ENCODE measurements around the gene PABPC3.

Gene PABPC3

GRCh38 chr13:25111585-25111956 is 15.6 kb downstream of the PABPC3 start:
- DNase-seq (ENCODE audit: low spot score), result no peak

- DNase-seq (ENCODE audit: low spot score), result no peak
Measured at GRCh38 chr13:25112695-25113255, 16.8 kb downstream of the PABPC3 start.

GRCh38 chr13:25114220-25114619 is 18.3 kb downstream of the PABPC3 start:
- peak; percentile 87 for DNase-seq (ENCODE audit: low spot score)

GRCh38 chr13:25116044-25116443 is 20.1 kb downstream of the PABPC3 start:
- no peak for DNase-seq (ENCODE audit: low spot score)

DNA sequence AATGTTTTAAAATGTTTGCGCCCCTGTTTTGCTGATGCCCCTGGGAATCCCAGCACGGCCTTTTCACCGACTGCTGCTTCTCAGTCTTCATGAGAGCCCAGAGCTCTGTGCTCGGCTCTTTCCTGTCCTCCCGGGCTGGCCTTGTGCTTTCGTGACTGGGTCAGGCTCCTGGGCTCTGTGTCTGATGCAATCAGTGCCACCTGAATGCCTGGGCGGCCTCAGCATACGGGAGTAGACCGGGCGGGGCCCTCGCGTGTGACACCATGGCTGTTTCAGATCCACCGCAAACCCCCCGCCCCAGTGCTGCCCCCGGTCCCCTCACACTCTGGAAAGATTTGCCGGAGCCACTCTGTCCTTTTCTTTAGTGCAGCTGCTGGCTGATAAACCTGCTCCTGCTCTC is 21.4 kb downstream of the PABPC3 start:
- no peak for DNase-seq (ENCODE audit: low spot score)

DNA sequence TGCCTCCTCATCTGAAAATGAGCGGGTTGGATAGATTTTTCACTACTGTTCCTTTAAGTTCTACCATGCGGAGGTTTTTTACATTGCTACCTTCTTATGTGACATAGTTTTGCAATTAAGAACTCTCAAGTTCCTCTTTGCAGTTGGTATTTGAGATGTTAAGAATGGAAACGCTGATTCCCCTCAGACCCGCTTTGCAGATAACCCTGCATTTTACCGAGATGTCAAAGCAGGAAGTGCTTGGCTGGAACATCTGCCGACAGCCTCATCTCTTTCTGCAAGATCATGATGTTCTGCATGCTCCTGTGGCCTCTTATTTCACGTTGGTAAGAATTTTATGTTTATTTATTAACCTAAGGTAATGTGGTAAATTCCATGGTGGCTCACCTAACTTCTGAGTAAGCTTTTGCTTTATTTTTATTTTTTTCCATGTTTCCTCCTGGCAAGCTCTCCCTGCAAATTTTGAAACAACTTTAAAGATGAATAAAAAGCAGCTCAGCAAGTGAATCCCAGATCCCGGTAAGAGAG is 22.5 kb downstream of the PABPC3 start:
- DNase-seq (ENCODE audit: low spot score), result no peak

DNA sequence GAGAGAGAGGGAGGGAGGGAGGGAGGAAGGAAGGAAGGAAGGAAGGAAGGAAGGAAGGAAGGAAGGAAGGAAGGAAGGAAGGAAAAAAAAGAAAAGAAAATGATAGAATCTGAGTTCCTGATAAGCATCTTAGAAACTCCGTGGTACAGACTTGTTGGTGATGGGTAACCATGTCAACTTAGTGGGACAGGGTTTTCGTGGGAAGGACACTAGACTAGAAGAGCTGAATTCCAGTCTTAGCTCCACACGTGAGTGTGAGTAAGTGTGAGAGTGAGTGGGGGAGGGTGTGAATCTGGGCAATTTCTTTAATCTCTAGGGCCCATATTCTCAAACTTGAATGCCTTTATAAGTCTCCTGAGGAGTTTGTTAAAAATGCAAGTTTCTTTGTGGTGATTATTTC is 35.0 kb downstream of the PABPC3 start:
- DNase-seq (ENCODE audit: low spot score), result no peak

DNA sequence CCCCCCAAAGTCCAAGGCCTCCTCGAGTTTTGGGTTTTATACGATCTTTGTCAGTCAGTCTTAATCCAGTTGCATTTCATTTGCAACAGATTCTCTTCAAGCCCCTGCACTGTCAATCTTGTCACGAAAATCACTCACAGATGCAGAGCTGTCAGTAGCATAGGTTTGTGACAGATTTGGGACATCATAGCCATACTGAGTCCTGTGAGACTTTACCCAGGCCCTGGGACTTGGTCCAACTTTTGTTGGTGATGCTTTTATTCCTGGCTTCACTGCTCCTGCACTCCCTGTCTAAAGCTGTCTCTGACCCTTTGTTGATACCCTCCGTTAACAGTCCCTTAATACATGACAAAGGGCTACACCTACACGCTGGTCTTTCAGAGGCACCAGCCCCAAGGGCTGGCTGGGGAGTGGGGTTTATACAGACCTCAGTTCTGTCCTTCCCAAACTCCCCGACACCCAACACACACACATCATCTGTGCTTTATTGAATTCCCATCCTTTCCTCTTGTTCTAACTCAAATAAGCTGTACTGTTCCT is 36.0 kb downstream of the PABPC3 start:
- no peak for DNase-seq (ENCODE audit: low spot score)

DNA sequence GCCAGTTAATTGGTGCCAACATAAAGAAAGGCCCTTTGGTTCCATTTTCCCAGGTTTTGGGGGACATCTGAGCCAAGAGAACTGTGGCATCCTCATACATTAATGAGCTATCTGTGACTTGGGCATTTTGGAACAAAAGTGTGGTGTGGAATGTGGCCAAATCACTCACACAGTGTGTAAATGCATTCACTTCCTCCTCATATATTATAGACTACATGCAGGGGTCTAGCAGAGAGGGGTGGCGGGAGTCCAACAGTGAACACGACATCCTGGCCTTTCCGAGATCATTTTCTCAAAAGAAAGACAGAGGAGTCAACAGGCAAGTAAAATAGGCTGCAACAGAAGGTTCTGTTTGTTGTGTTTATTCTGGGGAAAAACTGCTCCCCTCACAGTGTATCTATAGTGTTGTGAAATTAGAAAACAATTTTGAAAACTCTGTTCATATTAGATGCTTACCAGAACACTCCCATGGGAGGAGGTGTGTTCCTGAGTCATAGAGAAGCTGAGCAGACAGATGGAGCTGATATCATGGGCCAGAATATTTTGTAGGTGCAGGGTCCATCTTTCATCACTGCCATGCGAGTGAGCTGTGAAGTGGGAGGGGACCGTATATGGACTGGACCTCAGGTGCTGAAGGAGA is 36.9 kb downstream of the PABPC3 start:
- no peak for DNase-seq (ENCODE audit: low spot score)

GRCh38 chr13:25135896-25136295 is 40.0 kb downstream of the PABPC3 start:
- DNase-seq (ENCODE audit: low spot score), result no peak

DNA sequence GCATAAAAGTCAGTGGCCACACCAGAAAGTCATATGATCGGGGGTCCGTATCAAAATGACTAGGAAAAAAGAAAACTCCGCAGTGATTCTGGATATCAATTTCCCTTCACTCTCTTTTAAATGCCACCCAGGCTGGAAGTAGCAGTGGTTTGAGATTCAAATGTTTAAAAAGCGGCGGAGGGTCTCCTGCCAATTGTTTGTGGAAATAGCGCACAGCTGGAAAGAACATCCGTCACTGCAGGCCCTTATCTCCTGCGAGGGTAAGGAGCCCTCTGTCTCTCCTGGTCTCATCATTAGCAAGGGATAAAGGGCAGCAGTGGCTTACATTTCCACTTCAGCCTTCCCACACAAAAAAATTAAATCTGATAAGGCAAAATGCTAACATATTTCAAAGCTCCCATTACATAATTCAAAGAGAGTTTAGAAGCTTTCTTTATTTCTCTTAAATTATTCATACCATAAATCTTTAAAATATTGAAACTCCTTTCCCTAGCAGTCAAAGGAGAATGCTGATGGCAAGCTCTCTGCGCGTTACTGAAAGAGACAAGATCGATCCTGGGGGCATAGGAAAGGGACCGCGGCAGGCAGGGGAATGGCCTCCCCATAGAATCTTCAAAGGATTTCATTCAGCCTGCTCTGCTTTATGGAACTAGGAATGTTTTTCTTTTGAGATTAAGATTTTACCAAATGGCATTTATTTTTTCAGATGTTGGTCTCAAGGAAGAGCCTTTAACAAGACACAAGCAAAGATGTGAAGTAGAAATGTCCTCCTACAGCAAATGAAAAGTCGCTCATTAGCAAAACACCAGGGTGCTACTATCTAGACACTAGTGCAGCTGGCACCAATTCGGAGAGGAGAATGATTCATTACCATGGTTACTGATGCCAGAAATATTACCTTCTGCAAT is 41.2 kb downstream of the PABPC3 start:
- DNase-seq (ENCODE audit: low spot score), result no peak

- DNase-seq (ENCODE audit: low spot score), result no peak
Measured at GRCh38 chr13:25137788-25138115, 41.8 kb downstream of the PABPC3 start.

GRCh38 chr13:25141042-25141441 is 45.1 kb downstream of the PABPC3 start:
- no peak for DNase-seq (ENCODE audit: low spot score)

- DNase-seq (ENCODE audit: low spot score), result no peak
Measured at GRCh38 chr13:25143706-25144105, 47.8 kb downstream of the PABPC3 start.

GRCh38 chr13:25147638-25148401 is 51.9 kb downstream of the PABPC3 start:
- no peak for DNase-seq (ENCODE audit: low spot score)

GRCh38 chr13:25148402-25148771 is 52.5 kb downstream of the PABPC3 start:
- no peak for DNase-seq (ENCODE audit: low spot score)

All from AG20443 (cell line).